ENCODE measurements around the gene CHST3.

Gene CHST3

GRCh38 chr10:72041491-72041890 is 77.3 kb downstream of the CHST3 start:
- ATAC-seq (ENCODE audit: low read depth) (no peak), DNase-seq (ENCODE audit: low spot score) (no peak)
- Histone ChIP-seq H3K9me3 (ENCODE audit: severe bottlenecking) (no peaks in the 10 kb centered on the region), H3K4me1 (ENCODE audit: insufficient read depth, poor library complexity, severe bottlenecking) (peaks cover 5% of the 10 kb centered on the region), H3K27me3 (ENCODE audit: insufficient read depth, poor library complexity, severe bottlenecking) (no peaks in the 10 kb centered on the region), H3K27ac (ENCODE audit: poor library complexity, severe bottlenecking) (no peak overlapping the region), H3K36me3 (ENCODE audit: low read depth) (no peaks in the 10 kb centered on the region), H3K4me3 (ENCODE audit: severe bottlenecking) (no peak overlapping the region)
- no peak for TF ChIP-seq CTCF (IDR thresholded peaks at IDR 0.05; ENCODE audit: poor library complexity, severe bottlenecking)

DNA sequence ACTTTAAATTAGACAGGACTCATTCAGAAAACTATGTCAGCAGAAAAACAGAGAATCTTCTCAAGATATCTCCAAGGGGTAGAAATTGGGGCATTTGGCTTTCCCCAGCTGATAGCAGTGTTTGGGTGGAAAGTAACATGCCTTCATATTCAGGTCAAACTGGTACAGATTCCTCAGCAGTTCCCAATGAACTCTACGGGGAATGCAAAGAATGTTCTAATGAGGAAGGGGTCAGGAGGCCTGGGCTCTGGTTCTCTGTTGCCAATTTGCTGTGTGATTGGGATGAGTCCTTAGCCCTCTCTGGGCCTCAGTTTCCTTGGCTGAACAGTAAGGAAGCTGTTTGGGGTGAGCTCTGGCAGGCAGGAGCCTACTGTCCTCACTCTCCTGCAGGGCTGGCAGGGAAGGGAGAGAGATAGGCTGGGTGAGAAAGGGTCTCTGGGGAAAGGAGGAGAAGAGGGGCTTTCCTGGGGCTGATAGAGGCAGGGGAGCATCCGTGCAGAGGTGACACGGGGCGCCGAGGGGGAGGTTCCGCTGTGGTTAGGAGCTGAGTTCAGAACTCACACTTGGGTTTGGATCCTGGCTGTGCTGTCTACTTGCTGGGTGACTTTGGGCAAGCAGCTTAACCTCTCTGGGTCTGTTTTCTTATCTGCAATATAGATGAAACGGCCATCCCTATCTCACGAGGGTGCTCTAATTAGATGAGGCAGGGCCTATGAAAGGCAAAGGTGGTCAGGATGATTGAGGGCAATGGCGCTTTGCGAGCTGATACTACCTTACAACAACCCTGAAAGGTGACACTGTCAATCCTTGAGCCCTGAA is 79.0 kb downstream of the CHST3 start:
- DNase-seq (ENCODE audit: low spot score) (no peak), ATAC-seq (ENCODE audit: low read depth) (no peak)
- Histone ChIP-seq H3K9me3 (ENCODE audit: severe bottlenecking) (no peaks in the 10 kb centered on the region), H3K36me3 (ENCODE audit: low read depth) (no peaks in the 10 kb centered on the region), H3K4me3 (ENCODE audit: severe bottlenecking) (no peak overlapping the region), H3K27ac (ENCODE audit: poor library complexity, severe bottlenecking) (no peak overlapping the region), H3K27me3 (ENCODE audit: insufficient read depth, poor library complexity, severe bottlenecking) (no peaks in the 10 kb centered on the region), H3K4me1 (ENCODE audit: insufficient read depth, poor library complexity, severe bottlenecking) (peaks cover 5% of the 10 kb centered on the region)
- TF ChIP-seq CTCF (IDR thresholded peaks at IDR 0.05; ENCODE audit: poor library complexity, severe bottlenecking): no peak

- ATAC-seq (ENCODE audit: low read depth): peak; percentile 73
- DNase-seq (ENCODE audit: low spot score): no peak
- Histone ChIP-seq H3K36me3 (ENCODE audit: low read depth) (no peaks in the 10 kb centered on the region), H3K4me1 (ENCODE audit: insufficient read depth, poor library complexity, severe bottlenecking) (peaks cover 5% of the 10 kb centered on the region), H3K27me3 (ENCODE audit: insufficient read depth, poor library complexity, severe bottlenecking) (no peaks in the 10 kb centered on the region), H3K4me3 (ENCODE audit: severe bottlenecking) (no peak overlapping the region), H3K9me3 (ENCODE audit: severe bottlenecking) (no peaks in the 10 kb centered on the region), H3K27ac (ENCODE audit: poor library complexity, severe bottlenecking) (peak overlapping the region; percentile 36)
- TF ChIP-seq CTCF (IDR thresholded peaks at IDR 0.05; ENCODE audit: poor library complexity, severe bottlenecking): peak; percentile 48
Measured at GRCh38 chr10:72044417-72045041, 80.3 kb downstream of the CHST3 start.

- Histone ChIP-seq H3K4me1 (ENCODE audit: insufficient read depth, poor library complexity, severe bottlenecking) (peaks cover 5% of the 10 kb centered on the region), H3K27me3 (ENCODE audit: insufficient read depth, poor library complexity, severe bottlenecking) (no peaks in the 10 kb centered on the region), H3K9me3 (ENCODE audit: severe bottlenecking) (no peaks in the 10 kb centered on the region), H3K27ac (ENCODE audit: poor library complexity, severe bottlenecking) (no peak overlapping the region), H3K4me3 (ENCODE audit: severe bottlenecking) (no peak overlapping the region), H3K36me3 (ENCODE audit: low read depth) (no peaks in the 10 kb centered on the region)
- TF ChIP-seq CTCF (IDR thresholded peaks at IDR 0.05; ENCODE audit: poor library complexity, severe bottlenecking): no peak
- DNase-seq (ENCODE audit: low spot score) (no peak), ATAC-seq (ENCODE audit: low read depth) (no peak)
Measured at GRCh38 chr10:72045586-72045985, 81.4 kb downstream of the CHST3 start.

Measured in RWPE2 (cell line).